ENCODE measurements around the gene DPPA3. TPM values are rescaled to one million over a fixed set of nuclear protein-coding genes. Genes with fewer than 3 reads are reported as not detected.
"Not testable (repeated sequence)": the region's sequence is repeated elsewhere in the genome, so short reads cannot be mapped to it uniquely, and the experiment has no call there.

DPPA3 gene
- total RNA-seq, 6 donors from 2014 or later: not detected

GRCh38 chr12:7747246-7747645 is 36.0 kb downstream of the DPPA3 start, which contains the start of gene CLEC4C:
Gene CLEC4C, minus strand, starts transcription at chr12:7747375. Its CDS starts 27 bp downstream, at chr12:7747348.
- no peak within 1 kb of the TSS for H3K4me3 ChIP-seq
- no peak within 1 kb of the TSS for H3K27ac ChIP-seq
- H3K27me3 ChIP-seq: no peaks in the 10 kb centered on the region
- TF ChIP-seq CTCF (IDR thresholded peaks at IDR 0.05): no peak
- no peak for TF ChIP-seq EP300 (IDR thresholded peaks at IDR 0.05)
- no peak for TF ChIP-seq POLR2AphosphoS5 (IDR thresholded peaks at IDR 0.05)
- TF ChIP-seq POLR2A (IDR thresholded peaks at IDR 0.05): no peak
- peaks cover 0 to 4% (median 0%) of the 10 kb centered on the region in 4 donors for H3K9me3 ChIP-seq
- no peaks in the 10 kb centered on the region for H3K4me1 ChIP-seq
- DNase-seq (no peak), ATAC-seq (ENCODE audit: low FRiP score in 2 of 2) (no peak)
- no peaks in the 10 kb centered on the region for H3K36me3 ChIP-seq
- 46 to 76% methylated on average over 5 of the region's 5 CpGs for WGBS, 2 donors

- Histone ChIP-seq H3K27me3 (no peaks in the 10 kb centered on the region), H3K9me3 (peaks cover 0 to under 1% (median 0%) of the 10 kb centered on the region in 4 donors), H3K27ac (no peak overlapping the region), H3K4me1 (no peaks in the 10 kb centered on the region), H3K4me3 (no peak overlapping the region), H3K36me3 (no peaks in the 10 kb centered on the region)
- DNase-seq (no peak), ATAC-seq (ENCODE audit: low FRiP score in 2 of 2) (no peak)
- WGBS, 2 donors: 44 to 50% methylated on average over 4 of the region's 4 CpGs
- TF ChIP-seq POLR2AphosphoS5 (IDR thresholded peaks at IDR 0.05): no peak
- no peak for TF ChIP-seq POLR2A (IDR thresholded peaks at IDR 0.05)
- no peak for TF ChIP-seq EP300 (IDR thresholded peaks at IDR 0.05)
- no peak for TF ChIP-seq CTCF (IDR thresholded peaks at IDR 0.05)
Observed at GRCh38 chr12:7748852-7749251, 37.6 kb downstream of the DPPA3 start.

GRCh38 chr12:7749442-7749841 is 38.2 kb downstream of the DPPA3 start:
- Histone ChIP-seq H3K4me1 (no peaks in the 10 kb centered on the region), H3K4me3 (no peak overlapping the region), H3K27me3 (no peaks in the 10 kb centered on the region), H3K36me3 (no peaks in the 10 kb centered on the region), H3K27ac (no peak overlapping the region), H3K9me3 (no peaks in the 10 kb centered on the region)
- no peak for ATAC-seq (ENCODE audit: low FRiP score in 2 of 2)
- DNase-seq: no peak
- WGBS, 2 donors: 79 to 86% methylated on average over 8 of the region's 8 CpGs
- TF ChIP-seq CTCF (IDR thresholded peaks at IDR 0.05) (no peak), POLR2A (IDR thresholded peaks at IDR 0.05) (no peak), POLR2AphosphoS5 (IDR thresholded peaks at IDR 0.05) (no peak), EP300 (IDR thresholded peaks at IDR 0.05) (no peak)

GRCh38 chr12:7750350-7750749 is 39.1 kb downstream of the DPPA3 start:
- TF ChIP-seq POLR2A (IDR thresholded peaks at IDR 0.05): no peak
- TF ChIP-seq CTCF (IDR thresholded peaks at IDR 0.05): no peak
- no peak overlapping the region for H3K27ac ChIP-seq
- ATAC-seq (ENCODE audit: low FRiP score in 2 of 2) (no peak), DNase-seq (no peak)
- no peaks in the 10 kb centered on the region for H3K4me1 ChIP-seq
- H3K9me3 ChIP-seq: no peaks in the 10 kb centered on the region
- H3K4me3 ChIP-seq: no peak overlapping the region
- H3K27me3 ChIP-seq: no peaks in the 10 kb centered on the region
- no peaks in the 10 kb centered on the region for H3K36me3 ChIP-seq
- 91 to 92% methylated on average over 6 of the region's 6 CpGs for WGBS, 2 donors

GRCh38 chr12:7751394-7751793 is 40.2 kb downstream of the DPPA3 start:
- Histone ChIP-seq H3K4me1 (no peaks in the 10 kb centered on the region), H3K4me3 (no peak overlapping the region), H3K36me3 (no peaks in the 10 kb centered on the region), H3K27ac (no peak overlapping the region), H3K9me3 (no peaks in the 10 kb centered on the region), H3K27me3 (no peaks in the 10 kb centered on the region)
- DNase-seq: no peak
- ATAC-seq (ENCODE audit: low FRiP score in 2 of 2): no peak
- 88 to 91% methylated on average over 15 to 20 of the region's 20 CpGs for WGBS, 2 donors
- no peak for TF ChIP-seq CTCF (IDR thresholded peaks at IDR 0.05)
- no peak for TF ChIP-seq EP300 (IDR thresholded peaks at IDR 0.05)
- TF ChIP-seq POLR2A (IDR thresholded peaks at IDR 0.05): no peak
- TF ChIP-seq POLR2AphosphoS5 (IDR thresholded peaks at IDR 0.05): no peak

GRCh38 chr12:7751941-7752922 is 41.0 kb downstream of the DPPA3 start:
- not testable (repeated sequence) for H3K9me3 ChIP-seq; H3K27me3 ChIP-seq; ATAC-seq (ENCODE audit: low FRiP score in 2 of 2); H3K4me3 ChIP-seq; H3K4me1 ChIP-seq; H3K36me3 ChIP-seq; H3K27ac ChIP-seq
- peak in 1 of 2 donors; percentile 78 for DNase-seq
- 91% methylated on average over 28 to 38 of the region's 48 CpGs for WGBS, 2 donors

GRCh38 chr12:7755668-7756067 is 44.4 kb downstream of the DPPA3 start:
- not testable (repeated sequence) for DNase-seq; ATAC-seq (ENCODE audit: low FRiP score in 2 of 2); H3K36me3 ChIP-seq; H3K27ac ChIP-seq; H3K27me3 ChIP-seq; H3K4me3 ChIP-seq; H3K9me3 ChIP-seq; H3K4me1 ChIP-seq
- 84 to 88% methylated on average over 9 of the region's 9 CpGs for WGBS, 2 donors

All from upper lobe of left lung (tissue), 6 donors.